DMS53 treated with DMSO at 0.1 percent for 48 hours (cell line): ENCODE data around the gene NR2C2.

Experiments used
- DNase-seq: peaks from one replicate; lab custom pipeline; 2025; ENCODE audit not compliant: unreplicated experiment; lab: John Stamatoyannopoulos, UW

NR2C2 gene

GRCh38 chr3:15015456-15015855, 68.1 kb downstream of the NR2C2 start:
- DNase-seq = no peak

DNA sequence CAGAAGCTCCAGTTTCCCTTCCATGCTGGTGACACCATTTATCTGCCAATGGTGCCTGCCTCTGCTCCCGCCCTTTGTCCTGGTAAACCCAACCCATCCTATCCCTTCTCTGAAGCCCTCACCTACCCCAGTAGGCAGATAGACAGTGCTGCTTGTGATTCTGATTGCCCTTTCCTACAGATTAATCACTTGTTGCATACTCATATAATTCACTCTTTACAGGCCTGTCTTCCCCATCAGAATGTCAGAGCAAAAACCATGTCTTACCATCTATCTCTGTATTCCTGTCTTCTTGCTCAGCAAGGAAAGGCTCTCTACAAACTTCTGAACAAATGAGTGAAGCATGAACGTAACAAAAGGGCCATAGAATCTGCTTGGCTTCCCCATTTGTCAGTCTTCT, 69.8 kb downstream of the NR2C2 start:
- no peak for DNase-seq

DNA sequence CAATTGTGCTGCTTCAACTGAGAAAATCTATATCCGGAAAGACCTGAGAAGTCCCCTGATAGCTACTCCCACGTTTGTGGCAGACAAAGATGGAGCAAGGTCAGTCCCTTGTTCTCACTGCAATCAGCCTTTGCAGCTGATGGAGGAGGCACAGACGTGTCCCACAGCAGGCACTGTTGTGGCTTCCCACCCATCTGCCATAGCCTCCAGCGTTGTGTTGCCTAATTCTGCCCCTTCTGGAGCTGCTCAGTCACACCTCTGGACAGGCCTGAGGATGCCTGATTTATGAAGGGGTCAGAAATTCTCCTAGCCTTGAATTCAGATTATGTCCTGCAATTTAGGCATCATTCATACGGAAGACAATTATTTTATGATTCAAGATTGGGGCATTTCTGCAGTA, 75.9 kb downstream of the NR2C2 start:
- no peak for DNase-seq

- DNase-seq = no peak
Measured at GRCh38 chr3:15023719-15024118, 76.3 kb downstream of the NR2C2 start.

- DNase-seq = no peak
Measured at GRCh38 chr3:15029625-15030024, 82.2 kb downstream of the NR2C2 start.

- no peak for DNase-seq
Measured at GRCh38 chr3:15032650-15033049, 85.3 kb downstream of the NR2C2 start.

- no peak for DNase-seq
Measured at GRCh38 chr3:15033103-15033502, 85.7 kb downstream of the NR2C2 start.

DNA sequence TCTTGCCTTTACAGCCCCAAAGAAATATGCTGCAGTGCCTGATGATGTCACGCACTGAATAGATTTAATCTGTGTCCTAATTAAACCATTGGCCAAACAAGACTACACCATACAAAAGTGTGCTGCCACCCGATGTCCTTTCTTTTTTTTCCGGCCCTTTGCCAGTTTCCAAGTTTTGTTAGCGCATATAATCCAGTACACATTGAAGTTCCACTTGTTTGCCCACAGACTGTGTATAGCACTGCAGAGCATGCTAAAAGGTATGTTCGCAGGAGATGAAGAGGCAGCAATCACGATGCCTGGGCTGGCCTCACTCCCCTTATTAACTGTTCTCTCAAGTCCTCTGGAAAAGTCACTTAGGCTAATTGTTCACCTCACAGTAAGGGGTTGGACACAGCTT, 90.9 kb downstream of the NR2C2 start:
- DNase-seq = no peak

DNA sequence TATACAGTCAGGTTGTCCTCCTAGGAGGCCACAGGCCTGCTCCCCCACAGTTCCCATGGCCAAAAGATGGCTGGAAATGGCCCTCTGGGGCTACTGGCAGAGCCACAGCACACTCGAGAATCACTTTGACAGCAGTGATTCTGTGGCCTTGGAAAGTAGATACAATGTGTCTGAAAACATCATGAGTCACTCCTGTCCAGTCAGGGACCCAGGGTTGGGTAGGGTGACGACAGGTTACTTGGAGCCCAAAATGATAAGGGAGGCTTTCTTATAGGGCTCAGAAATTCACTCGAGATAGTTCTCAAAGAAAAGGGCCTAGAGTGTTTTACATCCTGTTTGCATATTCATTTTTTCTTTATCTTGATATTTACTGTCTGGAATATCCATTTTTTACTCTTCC, 93.5 kb downstream of the NR2C2 start:
- no peak for DNase-seq

DNA sequence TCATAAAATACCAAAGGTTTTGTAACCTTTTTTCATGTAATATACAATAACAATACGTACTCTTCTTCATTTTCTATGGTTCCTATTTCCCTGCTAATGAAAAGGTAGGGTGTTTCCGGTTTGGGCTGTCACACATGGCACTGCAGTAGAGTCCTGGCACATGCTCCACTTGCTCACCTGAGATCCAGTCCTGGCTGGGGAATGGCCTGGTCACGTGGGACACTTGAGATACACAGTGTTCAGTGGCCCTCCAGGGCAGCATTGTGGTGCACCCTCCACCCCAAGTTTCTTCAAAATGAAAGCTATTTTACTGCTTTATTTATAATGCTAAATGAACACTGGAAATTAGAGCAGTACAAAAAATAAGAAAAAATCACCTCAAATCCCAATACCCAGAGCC, 94.6 kb downstream of the NR2C2 start:
- no peak for DNase-seq

GRCh38 chr3:15042936-15043335, 95.6 kb downstream of the NR2C2 start:
- no peak for DNase-seq

- DNase-seq = no peak
Measured at GRCh38 chr3:15043408-15044171, 96.2 kb downstream of the NR2C2 start.

- DNase-seq = no peak
Measured at GRCh38 chr3:15044326-15044725, 96.9 kb downstream of the NR2C2 start.

DNA sequence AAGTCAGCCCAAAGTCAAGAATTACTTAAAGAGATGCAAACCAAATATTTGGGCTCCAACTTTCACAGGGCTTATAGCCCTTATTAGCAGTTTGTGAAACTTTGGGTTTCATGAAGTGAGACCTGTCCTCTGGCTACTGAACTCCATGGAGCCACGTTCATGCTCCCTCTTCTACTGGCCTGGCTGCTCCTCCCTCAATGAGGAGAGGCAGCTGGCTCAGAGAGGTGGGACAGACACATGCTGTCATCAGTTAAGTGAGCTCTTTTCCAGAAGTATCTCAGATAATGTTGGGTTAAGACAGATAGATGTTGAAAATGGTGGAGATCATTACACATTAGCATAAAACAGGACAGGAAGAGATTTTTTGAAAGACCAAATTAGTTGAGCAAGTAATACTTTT, 98.3 kb downstream of the NR2C2 start:
- DNase-seq = no peak

DNA sequence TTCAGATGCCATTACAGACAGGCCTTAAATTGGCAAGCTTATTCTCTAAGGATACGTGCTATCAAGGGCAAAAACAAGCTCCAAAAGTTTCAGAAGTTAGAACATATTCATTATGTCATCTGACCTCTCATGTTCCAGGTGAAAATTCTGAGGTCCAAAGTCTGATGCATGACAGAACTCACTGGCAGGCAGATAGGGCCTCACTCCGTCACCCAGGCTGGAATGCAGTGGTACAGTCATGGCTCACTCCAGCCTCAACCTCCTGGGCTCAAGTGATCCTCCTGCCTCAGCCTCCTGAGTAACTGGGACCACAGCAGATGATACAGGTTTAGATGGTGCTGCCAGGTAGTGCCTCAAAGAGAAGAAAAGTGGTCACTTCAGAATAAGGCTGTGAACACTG, 102.2 kb downstream of the NR2C2 start:
- no peak for DNase-seq

DNA sequence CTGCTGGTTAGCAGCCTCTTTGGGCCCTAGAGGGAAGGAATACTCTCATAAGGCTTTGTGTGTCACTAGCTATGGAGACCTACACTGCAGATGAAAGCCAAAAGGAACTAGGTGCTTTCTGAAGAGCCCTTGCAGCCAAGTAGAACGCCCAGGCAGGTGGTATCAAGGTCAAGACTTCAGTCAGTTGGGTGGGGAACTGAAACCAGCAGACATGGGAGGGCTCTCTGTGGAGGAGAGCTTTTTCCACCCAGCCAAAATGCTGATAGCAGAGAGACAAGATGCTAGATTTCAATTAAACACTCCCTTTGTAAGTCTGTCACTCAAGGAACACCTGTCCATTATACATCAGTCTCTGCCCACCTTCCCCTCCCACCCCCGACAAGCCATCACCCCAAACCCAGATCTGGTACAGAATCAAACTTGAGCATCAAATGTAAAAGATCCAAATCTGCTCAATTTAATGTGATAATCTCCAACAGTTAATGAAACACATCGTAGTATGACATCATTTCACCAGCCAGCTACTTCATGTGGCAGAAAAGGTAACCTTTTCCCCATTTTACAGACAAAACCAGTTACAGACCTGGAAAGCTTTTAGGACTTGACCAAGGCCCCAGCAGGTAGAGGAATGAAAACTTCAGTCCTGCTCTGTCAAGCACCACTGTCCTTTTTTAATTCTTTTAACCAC, 103.2 kb downstream of the NR2C2 start:
- no peak for DNase-seq

DNA sequence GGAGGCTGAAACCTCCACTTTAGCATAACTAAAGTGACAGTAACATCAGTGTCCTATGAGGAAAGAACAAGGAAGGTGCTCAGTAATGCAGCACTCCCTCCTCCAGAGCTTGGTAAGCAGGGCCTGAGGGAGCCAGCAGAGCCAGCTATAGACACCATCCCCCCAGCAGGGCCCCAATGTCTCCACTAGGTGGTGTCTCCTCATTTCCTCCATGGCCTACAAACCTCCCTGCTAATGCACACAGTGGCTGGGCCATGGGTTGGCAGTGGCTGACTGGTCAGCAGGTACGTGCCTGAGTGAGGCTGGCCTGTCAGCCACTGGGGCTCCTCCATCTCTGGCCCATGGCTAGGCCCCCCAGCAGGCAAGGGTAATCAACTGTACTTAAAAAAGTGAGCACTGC, 104.1 kb downstream of the NR2C2 start:
- no peak for DNase-seq

GRCh38 chr3:15052335-15053242, 105.2 kb downstream of the NR2C2 start:
- no peak for DNase-seq

DNA sequence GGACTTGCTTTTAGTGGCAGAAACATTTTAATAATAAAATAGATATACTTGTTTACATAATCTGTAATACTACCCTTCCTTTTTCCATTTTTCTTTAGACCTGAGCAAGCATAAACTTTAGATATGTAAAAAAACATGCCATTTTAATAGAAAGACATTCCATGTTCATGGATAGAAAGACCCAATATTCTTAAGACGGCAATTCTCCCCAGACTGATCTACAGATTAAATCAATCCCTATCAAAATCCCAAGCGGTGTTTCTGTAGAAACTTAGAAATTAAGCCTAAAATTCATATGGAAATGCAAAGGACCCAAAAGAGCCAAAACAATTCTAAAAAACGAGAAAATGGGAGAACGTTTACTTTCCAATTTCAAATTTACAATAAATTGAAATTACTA, 106.2 kb downstream of the NR2C2 start:
- DNase-seq = no peak

DNA sequence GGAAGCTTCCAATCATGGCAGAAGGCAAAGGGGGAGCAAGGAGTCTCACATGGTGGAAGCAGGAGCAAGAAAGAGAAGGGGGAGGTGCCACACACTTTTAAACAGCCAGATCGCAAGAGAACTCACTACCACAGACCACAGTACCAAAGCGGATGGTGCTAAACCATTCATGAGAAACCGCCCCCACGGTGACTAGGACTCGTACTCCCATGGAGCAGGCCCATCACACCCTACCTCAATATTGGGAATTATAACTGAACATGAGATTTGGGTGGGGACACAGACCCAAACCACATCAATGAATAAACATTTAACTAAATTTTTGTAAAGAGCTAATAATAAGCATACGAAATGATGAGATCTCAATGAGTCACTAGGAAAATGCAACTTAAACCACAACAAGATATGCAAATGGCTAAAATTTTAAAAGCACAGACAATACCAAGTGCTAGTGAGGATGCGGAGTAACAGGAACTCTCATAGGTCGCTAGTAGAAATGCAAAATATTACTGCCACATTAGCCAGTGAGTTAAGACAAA, 107.7 kb downstream of the NR2C2 start:
- no peak for DNase-seq

DNA sequence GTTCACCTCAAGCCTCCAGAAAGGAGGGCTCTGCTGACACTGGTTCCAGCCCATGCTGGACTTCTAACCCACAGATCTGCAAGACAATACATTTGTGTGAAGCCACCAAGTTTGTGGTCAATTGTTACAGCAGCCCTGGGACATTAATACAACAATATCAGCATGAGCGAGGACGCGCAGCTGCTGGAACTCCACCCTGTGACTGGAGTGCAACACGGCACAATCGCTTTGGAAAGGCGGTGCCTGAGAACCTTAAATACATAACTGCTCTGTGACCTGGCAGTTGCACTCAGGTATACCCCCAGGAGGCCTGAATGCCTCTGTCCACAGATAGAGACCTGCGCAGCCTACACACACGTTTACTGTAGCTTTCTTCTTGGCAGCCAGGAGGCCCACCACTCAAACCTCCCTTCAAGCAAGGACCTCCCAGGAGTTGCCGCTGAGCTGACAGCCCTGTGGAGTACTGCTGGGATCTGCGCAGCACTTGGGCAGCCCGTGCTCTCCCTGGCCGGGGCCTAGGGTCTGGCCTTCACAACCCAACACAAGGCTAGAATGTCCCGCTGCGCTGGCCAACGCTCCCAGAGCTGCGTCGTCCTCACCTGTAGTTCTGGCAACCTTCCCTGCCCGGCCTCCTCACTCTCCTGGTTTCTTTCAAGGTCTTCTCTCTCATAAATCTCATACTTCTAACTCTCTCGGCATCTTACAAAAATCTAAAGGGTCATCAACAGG, 109.5 kb downstream of the NR2C2 start:
- DNase-seq = no peak
